Psoas muscle (tissue), 8 donors: Measurements from ENCODE around the gene OCRL. TPM values are rescaled to one million over a fixed set of nuclear protein-coding genes. Genes with fewer than 3 reads are reported as not detected.
"Not testable (repeated sequence)": the region's sequence is repeated elsewhere in the genome, so short reads cannot be mapped to it uniquely, and the experiment has no call there.

Experiments used
- ATAC-seq, 4 donors: fragments of 200-7000 bp; cut with Tn5 transposase; one replicate each; pipeline ENCODE4 v1.9.1; 2020; ENCODE audit warnings: moderate library complexity in 3 of 4, mild to moderate bottlenecking in 2 of 4
- DNase-seq, 2 donors: peaks; one replicate each; pipeline ENCODE4 v3.0.0-alpha.2; 2020
- H3K27ac ChIP-seq: fragments of 200-600 bp; one replicate; pipeline ENCODE4 v1.8.0; 2022
- H3K27me3 ChIP-seq, 3 donors: fragments of 200-600 bp in 1 of 3; one replicate each; pipeline versions ENCODE4 v1.6.1 to v1.8.0; 2013 to 2022; ENCODE audit warnings: low read length in 2 of 3, mild to moderate bottlenecking in 2 of 3, moderate library complexity in 1 of 3; ENCODE audit not compliant: insufficient read depth in 3 of 3
- H3K36me3 ChIP-seq, 2 donors: fragments of 200-600 bp in 1 of 2; one replicate each; pipeline versions ENCODE4 v1.6.1 to v1.8.0; 2013 to 2022; ENCODE audit warnings: low read depth in 1 of 2, mild to moderate bottlenecking in 1 of 2, moderate library complexity in 1 of 2; ENCODE audit not compliant: insufficient read depth in 1 of 2
- H3K4me1 ChIP-seq: fragments of 200-600 bp; one replicate; pipeline ENCODE4 v1.8.0; 2022
- H3K4me3 ChIP-seq: fragments of 200-600 bp; one replicate; pipeline ENCODE4 v1.8.0; 2022; ENCODE audit warnings: mild to moderate bottlenecking
- H3K9me3 ChIP-seq: fragments of 200-600 bp; one replicate; pipeline ENCODE4 v1.8.0; 2022
- WGBS, 3 donors: extraction: QIAGEN DNeasy Blood & Tissue Kit; methylation state at CpG; one replicate each; pipeline versions ENCODE4 v1.1.6 to v1.1.7; 2013; 5-methylcytosine and 5-hydroxymethylcytosine counted together
- intact Hi-C, 2 donors: fragments of 100-400 bp; cut with DNase I; formaldehyde crosslinking; loops; one replicate each; pipeline versions ENCODE4 v1.11.0 to v1.14.2; 2022
- polyA plus RNA-seq, 3 donors: library from polyadenylated mRNA; stranded (reverse); fragments of 200-250 nt; gene quantifications; one replicate each; pipeline ENCODE4 v1.2.3, GENCODE V29; 2013
- total RNA-seq, 4 donors: library from RNA; stranded (reverse); fragmentation: NEBNext Ultra II Directional in 2 of 4; extraction: Animal tissue kit (Norgen Biotek cat#: 25700) in 2 of 4; gene quantifications; one replicate each; pipeline versions ENCODE4 v1.2.1 to v1.2.4, GENCODE V29; 2021 to 2023
- TF ChIP-seq, protein P1 (sequence below): fragments of 200-600 bp; IDR thresholded peaks from one replicate; pipeline ENCODE4 v1.8.0; 2022; ENCODE audit warnings: antibody characterized with exemption
- donor health status: healthy with polysubstance abuse.
- donor health status: DM: no; HTN: no; CAD: no; lungs with moderate emphysema.
- donor health status: Bipolar disorder and iron deficiency.
- donor health status: healthy.
- donor health status: DM: yes; HTN: yes; CAD: no.
- donor health status: DM: no; HTN: no; CAD: no.
- donor health status: DM: no; HTN: no; CAD: no.
- donor health status: DM: yes; HTN: yes; CAD: no.

Gene OCRL
- total and polyA plus RNA-seq, 7 donors, result 5.1 to 14.8 (median 10.5) TPM

DNA sequence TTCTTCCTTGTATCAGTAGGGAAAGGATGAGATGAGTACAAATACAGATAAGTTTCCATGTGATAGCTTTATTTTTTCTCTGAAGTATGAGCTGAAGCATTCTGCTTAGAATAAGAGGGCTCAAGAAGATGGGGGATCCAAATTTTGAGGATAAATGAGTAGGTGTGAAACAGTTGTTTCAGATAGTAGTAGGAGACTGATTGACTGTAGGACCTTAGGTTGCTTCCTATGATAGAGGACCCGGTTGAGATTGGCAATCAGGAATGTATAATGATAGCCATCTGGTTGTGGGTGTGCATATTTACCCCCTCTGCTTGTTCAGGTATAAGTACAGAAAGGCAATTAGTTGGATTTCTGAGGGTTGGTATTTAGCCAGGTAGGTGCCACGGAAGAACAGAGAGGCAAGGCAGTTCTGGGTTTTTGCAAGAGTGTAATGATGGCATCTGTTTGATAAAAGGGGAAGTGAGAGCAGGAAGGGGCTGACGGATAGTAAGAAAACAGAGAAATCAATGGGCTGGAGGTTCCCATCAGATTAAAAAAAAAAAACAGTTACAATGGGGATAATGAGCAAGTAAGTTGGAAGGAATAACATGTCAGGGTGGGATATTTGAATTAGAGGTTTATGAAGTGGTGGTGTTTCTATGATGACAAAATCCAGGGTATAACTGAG lies 13.7 kb downstream of the OCRL start:
- DNase-seq (no peak), ATAC-seq (no peak)
- TF ChIP-seq, protein P1, sequence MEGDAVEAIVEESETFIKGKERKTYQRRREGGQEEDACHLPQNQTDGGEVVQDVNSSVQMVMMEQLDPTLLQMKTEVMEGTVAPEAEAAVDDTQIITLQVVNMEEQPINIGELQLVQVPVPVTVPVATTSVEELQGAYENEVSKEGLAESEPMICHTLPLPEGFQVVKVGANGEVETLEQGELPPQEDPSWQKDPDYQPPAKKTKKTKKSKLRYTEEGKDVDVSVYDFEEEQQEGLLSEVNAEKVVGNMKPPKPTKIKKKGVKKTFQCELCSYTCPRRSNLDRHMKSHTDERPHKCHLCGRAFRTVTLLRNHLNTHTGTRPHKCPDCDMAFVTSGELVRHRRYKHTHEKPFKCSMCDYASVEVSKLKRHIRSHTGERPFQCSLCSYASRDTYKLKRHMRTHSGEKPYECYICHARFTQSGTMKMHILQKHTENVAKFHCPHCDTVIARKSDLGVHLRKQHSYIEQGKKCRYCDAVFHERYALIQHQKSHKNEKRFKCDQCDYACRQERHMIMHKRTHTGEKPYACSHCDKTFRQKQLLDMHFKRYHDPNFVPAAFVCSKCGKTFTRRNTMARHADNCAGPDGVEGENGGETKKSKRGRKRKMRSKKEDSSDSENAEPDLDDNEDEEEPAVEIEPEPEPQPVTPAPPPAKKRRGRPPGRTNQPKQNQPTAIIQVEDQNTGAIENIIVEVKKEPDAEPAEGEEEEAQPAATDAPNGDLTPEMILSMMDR, result no peak
- H3K9me3 ChIP-seq, result no peaks in the 10 kb centered on the region
- H3K27me3 ChIP-seq, result peaks cover 0 to 3% (median 0%) of the 10 kb centered on the region in 3 donors
- WGBS, 3 donors, result 62 to 92% (median 88%) methylated on average over 3 of the region's 3 CpGs
- H3K4me1 ChIP-seq, result no peaks in the 10 kb centered on the region
- intact Hi-C loops, result no loop called here
- no peak overlapping the region for H3K27ac ChIP-seq
- peaks cover 0 to 28% of the 10 kb centered on the region in 2 donors for H3K36me3 ChIP-seq
- H3K4me3 ChIP-seq, result no peak overlapping the region

DNA sequence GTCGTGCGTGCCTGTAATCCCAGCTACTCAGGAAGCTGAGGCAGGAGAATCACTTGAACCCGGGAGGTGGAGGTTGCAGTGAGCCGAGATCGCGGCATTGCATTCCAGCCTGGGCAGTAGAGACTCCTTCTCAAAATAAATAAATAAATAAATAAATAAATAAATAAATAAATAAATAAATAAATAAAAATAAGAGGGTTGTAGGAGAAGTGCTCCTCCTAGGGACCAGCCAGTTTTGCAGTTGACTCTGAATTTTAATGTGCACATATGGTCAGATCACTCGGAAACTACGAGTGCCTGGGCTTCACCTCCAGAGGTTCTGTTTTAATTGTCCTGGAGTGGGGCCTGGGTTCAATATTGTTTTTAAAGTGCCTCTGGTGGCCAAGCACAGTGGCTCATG lies 14.8 kb downstream of the OCRL start:
- H3K4me3 ChIP-seq, H3K27ac ChIP-seq, H3K9me3 ChIP-seq, H3K27me3 ChIP-seq, ATAC-seq, DNase-seq, intact Hi-C loops, H3K4me1 ChIP-seq: not testable (repeated sequence)
- peaks cover 0 to 28% of the 10 kb centered on the region in 2 donors for H3K36me3 ChIP-seq
- WGBS, 3 donors, result 90 to 98% (median 96%) methylated on average over 8 of the region's 8 CpGs

DNA sequence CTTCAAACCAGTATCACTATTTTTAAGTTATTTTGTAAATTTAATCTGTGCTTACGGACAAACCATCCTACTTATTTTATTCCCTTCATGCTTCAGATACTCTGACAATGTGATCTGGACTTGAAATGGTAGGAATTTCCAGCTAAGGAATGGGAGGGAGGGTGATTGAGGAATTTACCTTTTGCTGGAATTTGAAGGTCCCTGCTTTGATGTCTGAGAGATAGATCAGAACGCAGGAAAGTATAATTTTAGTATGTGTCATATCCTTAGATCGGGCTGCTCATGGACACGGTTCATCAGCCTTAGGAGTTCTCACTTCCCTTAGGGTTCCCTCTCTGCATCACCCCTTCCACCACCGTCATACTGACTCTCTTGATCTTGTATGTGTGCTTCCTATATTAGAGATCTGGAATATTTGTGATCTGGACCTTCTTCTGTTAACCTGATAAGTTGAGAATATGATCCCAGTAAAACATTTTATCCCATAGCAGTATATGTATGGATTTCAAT lies 16.8 kb downstream of the OCRL start:
- Histone ChIP-seq H3K36me3 (peaks cover 0 to 39% of the 10 kb centered on the region in 2 donors), H3K27ac (no peak overlapping the region), H3K9me3 (no peaks in the 10 kb centered on the region), H3K27me3 (peaks cover 0 to 3% (median 0%) of the 10 kb centered on the region in 3 donors), H3K4me3 (no peak overlapping the region), H3K4me1 (no peaks in the 10 kb centered on the region)
- no peak for ATAC-seq
- TF ChIP-seq, protein P1, result no peak
- DNase-seq, result no peak
- 75 to 94% (median 92%) methylated on average over 5 of the region's 5 CpGs for WGBS, 3 donors
- intact Hi-C loops, result no loop called here

DNA sequence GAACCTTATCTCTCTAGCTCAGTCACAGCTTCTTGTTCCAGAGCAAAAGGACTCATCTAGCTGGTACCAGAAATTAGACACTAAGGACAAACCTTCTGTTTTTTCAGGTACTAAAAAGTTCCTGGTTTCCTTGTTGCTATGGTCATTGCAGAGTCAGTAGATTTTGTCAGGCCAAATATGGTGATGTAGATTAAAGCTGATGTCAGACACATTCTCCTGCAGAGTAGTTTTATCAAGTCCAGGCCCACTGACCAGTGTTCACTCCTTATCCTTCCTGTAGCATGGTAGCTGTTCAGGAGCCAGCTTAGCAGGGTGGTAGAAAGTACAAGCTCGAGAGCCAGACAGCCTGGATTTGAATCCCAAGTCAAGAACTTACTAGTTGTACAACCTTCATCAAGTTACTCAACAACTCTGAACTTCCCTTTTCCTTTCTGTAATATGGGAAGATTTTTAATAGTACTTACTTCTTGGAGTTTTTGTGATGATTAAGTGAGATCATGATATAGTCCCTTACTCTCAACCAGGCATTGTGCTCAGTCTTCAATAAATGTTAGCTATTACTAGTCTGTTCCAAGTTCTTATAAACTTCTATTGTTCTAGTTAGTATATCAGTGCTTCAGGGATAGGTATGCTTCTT lies 17.9 kb downstream of the OCRL start:
- intact Hi-C loops, result no loop called here
- no peaks in the 10 kb centered on the region for H3K9me3 ChIP-seq
- no peak overlapping the region for H3K27ac ChIP-seq
- H3K27me3 ChIP-seq, result peaks cover 0 to 3% (median 0%) of the 10 kb centered on the region in 3 donors
- 50 to 92% (median 78%) methylated on average over 1 of the region's 1 CpG for WGBS, 3 donors
- no peak for ATAC-seq
- H3K36me3 ChIP-seq, result peaks cover 0 to 50% of the 10 kb centered on the region in 2 donors
- H3K4me1 ChIP-seq, result no peaks in the 10 kb centered on the region
- DNase-seq, result no peak
- H3K4me3 ChIP-seq, result no peak overlapping the region
- TF ChIP-seq, protein P1, result no peak

DNA sequence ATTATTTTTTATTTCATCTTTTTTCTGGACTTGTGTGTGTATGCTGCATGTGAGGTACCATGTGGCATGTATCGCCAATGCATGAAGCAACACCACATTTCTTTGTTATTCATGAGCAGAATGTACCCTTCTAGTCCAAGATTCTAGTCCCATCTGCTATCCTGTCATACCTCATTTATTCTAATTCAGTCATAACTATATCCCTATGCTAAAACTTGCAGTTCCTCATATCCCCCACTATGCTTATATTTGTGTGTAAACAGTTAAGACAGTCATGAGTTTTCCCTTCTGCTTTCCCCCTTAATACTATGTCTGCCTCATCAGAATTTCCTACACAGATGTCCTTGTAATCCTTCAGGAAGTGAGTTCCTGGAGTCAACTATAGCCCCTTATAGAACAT lies 19.7 kb downstream of the OCRL start:
- Histone ChIP-seq H3K27ac (no peak overlapping the region), H3K4me3 (no peak overlapping the region), H3K36me3 (peaks cover 0 to 56% of the 10 kb centered on the region in 2 donors), H3K27me3 (no peaks in the 10 kb centered on the region), H3K4me1 (no peaks in the 10 kb centered on the region), H3K9me3 (no peaks in the 10 kb centered on the region)
- DNase-seq (no peak), ATAC-seq (no peak)
- WGBS, 3 donors, result 84 to 100% (median 89%) methylated on average over 1 of the region's 1 CpG
- TF ChIP-seq, protein P1, result no peak
- intact Hi-C loops, result no loop called here
